Middle frontal gyrus (tissue), 1 donor: ENCODE measurements around the gene ABCB10.
"Not testable (repeated sequence)": the region's sequence is repeated elsewhere in the genome, so short reads cannot be mapped to it uniquely, and the experiment has no call there.

ENCODE experiments used
- DNase-seq: peaks from one replicate; pipeline ENCODE4 v3.0.0-alpha.2; 2015; ENCODE audit warnings: low spot score; ENCODE audit errors: extremely low spot score

The ABCB10 gene

DNA sequence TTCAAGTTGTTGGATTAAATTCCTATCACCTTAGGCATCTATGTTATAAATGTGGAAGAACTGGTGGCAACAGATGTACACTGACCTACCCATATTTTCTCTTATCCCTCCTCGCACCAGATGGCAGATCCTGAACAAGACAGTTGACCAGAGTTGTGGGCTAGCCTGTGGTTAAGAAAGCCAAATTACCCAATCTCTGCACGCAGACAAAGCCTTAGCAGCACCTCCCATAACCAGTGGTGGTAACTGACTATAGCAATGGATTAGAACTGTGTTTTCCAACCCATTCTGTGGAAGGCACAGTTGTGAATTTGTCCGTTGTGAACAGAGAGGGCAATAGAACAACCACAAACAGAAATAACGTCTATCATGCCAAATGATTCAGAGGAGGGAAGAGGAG, 20.6 kb downstream of the ABCB10 start:
- DNase-seq, result no peak

DNA sequence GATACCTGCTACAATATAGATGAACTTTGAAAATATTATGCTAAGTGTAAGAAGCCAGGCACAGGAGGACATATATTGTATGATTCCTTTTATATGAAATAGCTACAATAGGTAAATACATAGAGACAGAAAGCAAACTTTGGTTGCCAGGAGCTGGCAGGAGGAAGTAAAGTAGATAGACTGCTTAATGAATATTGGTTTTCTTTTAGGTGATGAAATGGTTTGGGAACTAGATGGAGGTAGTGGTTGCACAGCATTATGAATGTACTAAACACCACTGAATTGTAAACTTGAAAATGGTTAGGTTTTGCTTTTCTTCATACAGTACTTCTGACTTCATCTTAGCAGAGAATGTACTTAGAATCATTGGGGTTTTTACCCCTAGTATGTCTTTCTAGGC, 21.5 kb downstream of the ABCB10 start:
- no peak for DNase-seq

DNA sequence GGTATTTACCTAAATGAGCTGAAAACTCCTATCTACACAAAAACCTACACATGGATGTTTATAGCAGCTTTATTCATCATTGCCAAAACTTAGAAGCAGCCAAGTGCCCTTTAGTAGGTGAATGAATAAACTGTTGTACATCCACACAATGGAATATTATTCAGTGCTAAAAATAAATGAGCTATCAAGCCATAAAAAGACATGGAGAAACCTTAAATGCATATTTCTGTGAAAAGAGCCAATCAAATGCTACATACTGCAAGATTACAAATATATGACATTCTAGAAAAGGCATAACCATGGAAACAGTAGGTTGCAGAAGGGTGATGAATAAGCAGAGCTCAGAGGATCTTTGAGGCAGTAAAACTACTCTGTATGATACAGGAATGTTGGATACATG, 23.3 kb downstream of the ABCB10 start:
- DNase-seq, result no peak

DNA sequence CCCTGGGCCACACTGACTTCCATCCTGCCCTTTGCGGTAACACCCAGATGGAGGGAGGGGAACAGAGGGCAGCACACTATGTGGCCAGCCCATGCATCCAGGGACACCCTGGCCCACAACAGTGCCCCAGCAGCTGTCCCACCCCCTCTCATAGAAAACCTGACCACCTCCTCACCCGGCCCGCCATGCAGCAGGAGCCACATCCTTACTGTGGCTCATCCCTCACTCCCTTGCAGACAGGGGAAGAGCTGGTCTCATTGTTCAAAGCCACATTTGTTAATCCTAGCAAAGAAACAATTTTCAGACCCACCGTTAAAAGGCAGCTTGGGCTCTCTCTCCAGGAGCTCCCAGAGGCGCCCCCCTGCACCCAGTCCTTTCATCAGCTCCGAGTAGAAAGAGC, 27.2 kb downstream of the ABCB10 start:
- no peak for DNase-seq

DNA sequence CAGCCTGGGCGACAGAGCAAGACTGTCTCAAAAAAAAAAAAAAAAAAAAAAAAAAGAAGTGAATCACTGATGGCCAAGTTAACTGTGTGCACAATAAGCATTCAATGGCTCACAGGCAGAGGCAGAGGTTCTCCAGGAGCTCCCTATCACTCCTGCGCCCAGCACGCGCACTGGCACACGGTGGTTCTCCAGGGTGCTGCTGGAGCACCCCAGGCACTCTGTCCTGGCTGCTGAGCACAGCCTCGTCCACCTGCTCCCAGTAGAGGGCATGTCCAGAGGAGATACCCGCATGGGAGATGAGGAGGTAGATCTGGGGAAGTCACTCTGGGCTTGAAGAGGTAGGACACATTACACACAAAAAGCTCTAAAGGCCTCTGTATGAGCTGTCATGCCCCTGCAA, 28.9 kb downstream of the ABCB10 start:
- DNase-seq, result no peak

DNA sequence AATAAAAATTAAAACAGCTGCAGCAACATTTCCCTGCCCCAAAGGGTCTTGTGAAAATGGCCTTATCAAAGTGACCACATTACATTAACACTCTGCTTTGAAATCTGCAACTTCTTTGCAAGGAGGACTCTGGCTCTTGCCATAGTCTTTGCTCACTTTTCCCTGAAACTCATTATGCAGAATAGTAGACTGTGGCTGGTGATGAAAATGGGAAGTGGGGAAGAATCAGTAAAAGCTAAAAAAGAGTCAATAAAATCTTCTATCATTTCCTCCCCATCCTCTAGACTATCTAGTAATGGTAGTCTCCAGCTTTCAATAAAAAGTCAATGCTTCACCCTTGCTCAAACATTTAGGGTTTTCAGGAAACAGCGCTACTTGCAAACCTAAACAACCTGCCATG, 31.8 kb downstream of the ABCB10 start:
- no peak for DNase-seq

DNA sequence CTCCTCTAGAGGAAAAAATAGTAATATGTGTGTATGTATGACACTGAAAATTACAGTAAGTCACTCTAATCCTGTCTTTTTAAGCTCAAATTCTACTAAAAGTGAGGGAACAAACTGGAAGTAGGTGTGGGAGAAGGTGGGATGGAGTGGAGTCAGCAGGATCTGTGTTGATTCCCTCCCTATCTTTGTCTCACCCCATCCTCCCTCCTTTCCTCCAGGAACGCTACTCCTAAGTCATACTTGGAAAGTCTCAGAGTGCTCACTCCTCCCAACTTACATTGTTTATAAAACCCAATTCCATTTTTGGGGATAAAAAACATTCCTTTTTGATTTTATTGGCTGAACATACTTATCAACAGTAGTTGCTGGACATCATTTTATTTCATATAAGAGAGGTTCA, 35.5 kb downstream of the ABCB10 start:
- no peak for DNase-seq

- DNase-seq, result peak; percentile 56
Observed at GRCh38 chr1:229514578-229515275, 43.8 kb downstream of the ABCB10 start.

GRCh38 chr1:229511625-229512024, 46.9 kb downstream of the ABCB10 start:
- not testable (repeated sequence) for DNase-seq

- DNase-seq, result not testable (repeated sequence)
Observed at GRCh38 chr1:229511201-229511600, 47.3 kb downstream of the ABCB10 start.

- no peak for DNase-seq
Observed at GRCh38 chr1:229509576-229509975, 48.9 kb downstream of the ABCB10 start.

GRCh38 chr1:229508823-229509337, 49.6 kb downstream of the ABCB10 start:
- no peak for DNase-seq

DNA sequence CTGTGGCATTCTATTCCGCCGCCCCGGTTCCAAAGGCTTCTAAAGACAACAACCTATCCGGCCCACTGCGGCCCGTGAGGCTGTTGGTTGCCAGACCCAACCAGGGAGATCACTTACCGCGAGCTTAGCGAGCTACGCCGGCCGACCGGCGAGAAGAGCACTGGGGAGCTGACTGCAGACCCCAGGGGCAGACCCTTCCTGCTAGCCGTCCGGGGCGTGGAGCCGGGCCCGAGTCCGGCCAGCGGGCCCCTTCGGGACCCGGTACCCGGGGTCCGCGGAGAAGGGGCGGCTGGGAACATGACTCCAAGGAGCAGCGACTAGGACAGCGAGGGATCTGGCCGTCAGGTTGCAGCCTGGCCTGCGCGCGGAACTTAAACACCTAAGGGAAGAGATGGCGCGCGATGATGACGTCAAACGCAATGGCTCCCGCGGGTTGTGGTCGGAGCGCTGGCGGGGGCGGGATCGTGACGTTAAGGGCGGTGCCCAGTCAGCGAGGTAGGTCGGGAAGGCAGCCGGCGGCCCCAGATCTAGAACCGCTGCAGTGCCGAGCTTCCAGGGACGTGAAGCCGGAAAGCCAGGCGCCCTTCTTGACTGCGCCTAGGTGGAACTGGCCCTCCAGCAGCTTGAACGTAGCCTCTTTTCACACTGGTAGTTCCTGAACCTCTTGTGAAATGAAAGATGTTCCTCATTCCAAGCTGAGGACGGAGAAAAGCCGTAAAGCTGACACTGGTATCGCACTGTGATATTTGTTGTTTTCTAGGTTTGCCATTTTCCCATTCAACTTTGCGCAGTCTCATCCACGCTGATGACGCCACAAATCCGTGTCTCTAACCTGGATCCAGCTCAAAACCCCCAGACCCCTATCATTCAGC, 50.3 kb downstream of the ABCB10 start, which contains the start of gene NUP133:
TSS of gene NUP133 (minus strand) at position 391 of the 872 bp plus-strand sequence. CDS start at position 299, 92 bp downstream.
- DNase-seq, result peak; percentile 95

- DNase-seq, result no peak
Observed at GRCh38 chr1:229507502-229507901, 51.0 kb downstream of the ABCB10 start.

DNA sequence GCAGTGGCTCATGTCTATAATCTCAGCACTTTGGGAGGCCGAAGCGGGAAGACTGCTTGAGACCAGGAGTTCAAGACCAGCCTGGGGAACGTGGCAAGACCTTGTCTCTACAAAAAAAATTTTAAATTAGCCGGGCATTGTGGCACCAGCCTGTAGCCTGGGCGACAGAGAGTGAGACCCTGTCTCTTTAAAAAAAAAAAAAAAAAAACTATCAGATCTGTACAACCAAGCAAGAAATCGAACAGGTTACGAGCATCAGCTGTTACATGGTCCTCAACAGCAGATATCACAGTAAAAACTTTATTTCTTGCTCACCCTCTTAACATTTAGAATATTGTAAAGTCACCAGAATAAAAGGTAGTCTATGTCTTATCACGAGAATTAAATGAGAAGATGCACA, 51.9 kb downstream of the ABCB10 start:
- DNase-seq, result no peak

DNA sequence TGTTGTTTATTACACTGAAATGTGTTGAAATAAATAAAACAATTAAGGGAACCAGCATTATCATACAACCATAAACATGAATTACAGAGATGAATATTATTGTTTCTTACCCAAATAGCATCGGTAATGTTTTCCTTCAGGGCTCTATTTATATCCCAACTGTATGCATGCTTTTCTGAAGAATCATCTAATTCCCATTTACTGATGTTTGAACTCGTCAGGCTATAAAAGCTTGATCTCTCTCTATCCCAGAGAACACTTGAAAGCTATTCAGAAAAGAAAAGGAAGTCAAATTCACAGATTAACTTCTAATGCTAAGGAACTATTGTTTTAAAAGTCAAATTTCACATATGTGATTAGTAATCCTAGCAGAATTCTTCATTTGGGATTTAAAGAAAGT, 62.7 kb downstream of the ABCB10 start:
- no peak for DNase-seq

- no peak for DNase-seq
Observed at GRCh38 chr1:229487181-229487580, 71.3 kb downstream of the ABCB10 start.

DNA sequence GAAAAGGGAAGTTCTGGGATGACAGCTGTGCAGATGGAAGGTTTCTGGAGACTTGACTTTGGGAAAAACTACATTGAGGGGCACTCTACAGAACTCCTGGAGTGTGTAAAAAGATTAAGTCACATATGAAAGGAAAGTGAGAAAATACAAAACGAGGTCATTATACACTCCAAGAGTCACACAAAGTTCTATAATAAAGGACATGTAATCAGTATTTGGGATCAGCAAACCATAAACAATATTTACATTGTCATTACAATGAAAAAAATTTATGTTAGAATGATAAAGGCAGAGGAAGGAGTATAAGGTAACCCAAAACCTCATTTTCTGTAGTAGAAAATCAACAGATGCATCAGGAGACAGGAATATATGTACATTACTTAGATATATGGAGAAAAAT, 73.2 kb downstream of the ABCB10 start:
- no peak for DNase-seq

DNA sequence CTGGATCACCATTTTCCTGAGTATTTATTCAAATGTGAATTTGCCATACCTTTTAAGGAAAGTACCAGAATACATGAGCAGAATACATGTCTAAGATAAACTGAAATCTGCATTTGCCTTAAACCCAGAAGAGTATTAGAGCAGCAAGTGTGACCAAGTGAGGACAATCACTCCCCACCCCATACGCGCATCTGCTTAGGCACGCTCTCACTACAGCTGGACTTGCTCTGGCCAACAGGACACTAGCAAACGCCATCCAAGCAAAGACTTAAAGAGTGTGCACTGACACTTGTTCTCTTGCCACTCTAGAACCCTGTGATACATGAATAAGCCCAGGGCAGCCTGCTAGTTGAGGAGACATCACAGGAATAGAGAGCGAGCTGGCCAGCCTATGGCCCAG, 76.0 kb downstream of the ABCB10 start:
- DNase-seq, result no peak

DNA sequence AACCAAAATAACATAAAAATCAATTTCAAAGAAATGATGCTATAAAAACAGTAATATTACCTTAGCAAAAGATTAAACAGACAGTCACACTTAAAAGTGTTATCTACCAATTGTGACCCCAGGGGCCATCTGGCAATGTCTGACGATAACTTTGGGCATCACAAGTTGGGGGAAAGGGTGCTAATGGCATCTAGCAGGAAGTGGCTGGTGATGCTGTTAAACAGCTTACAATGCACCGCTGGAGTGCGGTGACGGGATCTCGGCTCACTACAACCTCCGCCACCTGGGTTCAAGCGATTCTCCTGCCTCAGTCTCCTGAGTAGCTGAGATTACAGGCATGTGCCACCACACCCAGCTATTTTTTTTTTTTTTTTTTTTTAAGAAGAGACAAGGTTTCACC, 78.0 kb downstream of the ABCB10 start:
- DNase-seq, result no peak

- DNase-seq, result no peak
Observed at GRCh38 chr1:229479660-229480399, 78.7 kb downstream of the ABCB10 start.

- no peak for DNase-seq
Observed at GRCh38 chr1:229478852-229479251, 79.7 kb downstream of the ABCB10 start.
